Measurements from ENCODE around the gene CYTH1.

Gene CYTH1

DNA sequence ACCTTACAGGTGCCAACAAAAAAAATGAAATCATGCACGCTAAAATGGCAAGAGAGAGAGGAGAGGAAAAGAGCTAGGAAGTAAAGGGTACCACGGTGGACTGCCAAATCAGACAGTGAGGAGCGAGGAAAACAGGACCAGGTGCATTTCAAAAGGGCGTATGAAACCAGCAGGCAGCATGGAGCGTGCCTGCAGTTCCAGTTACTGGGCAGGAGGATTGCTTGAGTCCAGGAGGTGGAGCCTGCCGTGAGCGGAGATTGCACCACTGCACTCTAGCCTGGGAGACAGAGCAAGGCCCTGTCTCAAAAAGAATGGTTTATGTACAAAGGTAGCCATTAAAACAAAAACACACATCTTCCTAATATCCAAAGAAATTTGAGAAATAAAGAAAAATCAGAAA is 42.2 kb upstream of the CYTH1 start:
- TF ChIP-seq, protein P1, sequence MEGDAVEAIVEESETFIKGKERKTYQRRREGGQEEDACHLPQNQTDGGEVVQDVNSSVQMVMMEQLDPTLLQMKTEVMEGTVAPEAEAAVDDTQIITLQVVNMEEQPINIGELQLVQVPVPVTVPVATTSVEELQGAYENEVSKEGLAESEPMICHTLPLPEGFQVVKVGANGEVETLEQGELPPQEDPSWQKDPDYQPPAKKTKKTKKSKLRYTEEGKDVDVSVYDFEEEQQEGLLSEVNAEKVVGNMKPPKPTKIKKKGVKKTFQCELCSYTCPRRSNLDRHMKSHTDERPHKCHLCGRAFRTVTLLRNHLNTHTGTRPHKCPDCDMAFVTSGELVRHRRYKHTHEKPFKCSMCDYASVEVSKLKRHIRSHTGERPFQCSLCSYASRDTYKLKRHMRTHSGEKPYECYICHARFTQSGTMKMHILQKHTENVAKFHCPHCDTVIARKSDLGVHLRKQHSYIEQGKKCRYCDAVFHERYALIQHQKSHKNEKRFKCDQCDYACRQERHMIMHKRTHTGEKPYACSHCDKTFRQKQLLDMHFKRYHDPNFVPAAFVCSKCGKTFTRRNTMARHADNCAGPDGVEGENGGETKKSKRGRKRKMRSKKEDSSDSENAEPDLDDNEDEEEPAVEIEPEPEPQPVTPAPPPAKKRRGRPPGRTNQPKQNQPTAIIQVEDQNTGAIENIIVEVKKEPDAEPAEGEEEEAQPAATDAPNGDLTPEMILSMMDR (IDR thresholded peaks at IDR 0.05; ENCODE audit: low read depth, low read length), result no peak
- no peak overlapping the region for H3K4me3 ChIP-seq (ENCODE audit: low read depth, low read length)

DNA sequence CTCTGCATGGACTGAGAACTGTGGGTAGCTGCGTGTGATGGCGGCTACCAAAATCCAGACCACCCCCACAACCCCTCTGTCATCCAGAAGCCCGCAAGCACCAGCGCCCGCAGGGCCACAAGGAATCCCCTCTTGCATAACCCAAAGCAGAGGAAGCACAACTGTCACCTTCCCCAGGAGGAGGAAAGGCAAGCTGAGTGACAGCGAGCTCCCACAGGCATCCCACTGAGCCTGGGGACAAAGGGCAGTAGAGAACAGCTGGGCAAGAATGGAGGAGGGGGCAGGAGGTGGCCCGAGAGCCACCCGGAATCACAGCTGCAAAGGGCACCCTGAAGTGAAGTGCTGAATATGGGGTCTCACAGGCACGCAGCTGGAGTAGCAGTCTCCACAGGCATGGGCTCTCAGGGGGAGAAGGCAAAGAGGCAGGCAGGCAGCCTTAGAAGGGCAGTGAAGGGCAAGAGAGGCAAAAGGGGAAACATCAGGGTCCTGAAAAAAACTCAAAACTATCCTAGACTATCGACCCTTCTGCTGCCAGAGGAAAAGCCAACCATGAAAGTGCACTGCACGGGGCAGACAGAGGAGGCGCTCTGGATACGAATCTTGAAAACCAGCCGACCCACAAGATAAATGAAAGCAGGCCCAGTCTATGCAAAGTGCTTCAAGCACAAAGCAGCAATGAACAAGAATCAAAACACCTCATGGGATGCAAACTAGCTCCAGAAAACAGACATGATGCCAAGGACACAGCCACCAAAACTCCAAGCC is 41.4 kb upstream of the CYTH1 start:
- H3K4me3 ChIP-seq (ENCODE audit: low read depth, low read length), result no peak overlapping the region
- TF ChIP-seq, protein P1 (IDR thresholded peaks at IDR 0.05; ENCODE audit: low read depth, low read length), result 0 out of 2 replicates have a peak, but pooled peaks have one; percentile 16

DNA sequence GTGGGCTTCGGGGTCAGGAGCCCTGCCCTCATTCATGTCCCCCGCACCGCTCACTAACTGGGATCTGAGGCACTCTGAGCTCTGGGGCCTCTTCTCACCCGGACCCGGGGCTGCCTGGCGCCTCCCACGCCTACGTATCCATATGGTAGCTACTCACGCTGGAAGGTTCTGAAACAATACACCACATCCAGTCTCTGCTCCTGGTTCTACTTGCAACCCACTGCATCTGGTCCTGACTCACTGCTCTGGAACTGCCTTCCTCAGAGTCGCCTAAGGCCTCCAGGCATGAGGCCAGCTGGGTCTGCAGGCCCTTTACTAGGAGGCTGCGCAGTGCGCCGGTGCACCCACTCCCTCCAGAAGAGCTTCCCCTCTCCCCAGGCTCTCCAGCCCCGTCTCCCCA is 40.5 kb upstream of the CYTH1 start:
- peak overlapping the region; percentile 10; the same call in 1 of the 2 replicates for H3K4me3 ChIP-seq (ENCODE audit: low read depth, low read length)
- TF ChIP-seq, protein P1 (IDR thresholded peaks at IDR 0.05; ENCODE audit: low read depth, low read length), result no peak

GRCh38 chr17:78821961-78822360 is 39.9 kb upstream of the CYTH1 start:
- H3K4me3 ChIP-seq (ENCODE audit: low read depth, low read length), result no peak overlapping the region
- TF ChIP-seq, protein P1 (IDR thresholded peaks at IDR 0.05; ENCODE audit: low read depth, low read length), result no peak

GRCh38 chr17:78820841-78821240 is 38.8 kb upstream of the CYTH1 start:
- H3K4me3 ChIP-seq (ENCODE audit: low read depth, low read length), result no peak overlapping the region
- TF ChIP-seq, protein P1 (IDR thresholded peaks at IDR 0.05; ENCODE audit: low read depth, low read length), result no peak

DNA sequence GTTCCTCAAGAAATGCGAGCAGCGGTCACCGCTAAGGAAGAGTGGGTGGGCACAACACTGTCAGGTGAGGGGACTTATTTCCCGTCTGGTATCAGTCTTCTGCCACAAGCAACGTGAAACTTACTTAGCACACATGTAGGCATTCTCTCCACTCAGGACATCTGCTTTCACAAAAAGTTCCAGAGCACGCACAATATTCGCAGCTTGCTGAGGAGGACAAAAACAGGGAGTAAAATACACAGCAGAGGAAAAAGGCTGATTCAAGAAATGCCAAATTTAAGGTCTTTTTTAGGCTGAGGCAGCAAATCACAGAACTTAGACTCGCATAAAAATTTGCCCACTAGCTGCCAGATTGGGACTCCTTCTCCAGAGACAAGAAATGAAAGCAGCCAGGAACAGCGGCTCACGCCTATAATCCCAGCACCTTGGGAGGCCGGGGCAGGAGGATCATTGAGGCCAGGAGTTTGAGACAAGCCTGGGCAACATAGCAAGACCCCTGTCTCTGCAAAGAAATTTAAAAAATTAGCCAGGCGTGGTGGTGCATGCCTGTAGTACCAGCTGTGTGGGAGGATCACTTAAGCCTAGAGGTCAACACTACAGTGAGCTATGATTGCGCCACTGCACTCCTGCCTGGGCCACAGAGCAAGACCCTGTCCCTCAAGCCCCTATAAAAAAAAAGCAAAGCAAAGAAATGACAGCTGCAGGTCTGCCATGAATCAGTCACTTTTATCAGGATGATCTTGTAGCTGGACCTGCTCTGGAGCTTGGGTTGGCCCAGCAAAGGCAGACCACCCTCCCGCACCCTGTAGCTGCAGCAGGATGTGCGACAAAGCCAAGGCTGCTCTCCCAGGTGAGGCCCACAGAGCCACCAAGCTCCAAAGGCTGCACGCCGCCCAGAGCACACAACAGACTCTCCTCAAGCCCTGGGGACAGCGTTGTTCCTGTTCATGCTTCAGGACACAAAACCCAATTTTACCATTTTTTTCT is 38.0 kb upstream of the CYTH1 start:
- TF ChIP-seq, protein P1 (IDR thresholded peaks at IDR 0.05; ENCODE audit: low read depth, low read length), result no peak
- H3K4me3 ChIP-seq (ENCODE audit: low read depth, low read length), result no peak overlapping the region

Data from WI38 (cell line).